SU-DHL-6 (cell line): Measurements from ENCODE around the gene DHX30.

Source experiments
- CTCF ChIP-seq: fragments of 200-600 bp; sonication (generic); IDR thresholded peaks from one replicate; pipeline ENCODE4 v1.5.1; 2017; ENCODE audit warnings: antibody characterized with exemption, mild to moderate bottlenecking, low read length, moderate library complexity; ENCODE audit not compliant: insufficient read depth, poor library complexity, severe bottlenecking
- EZH2phosphoT487 ChIP-seq: fragments of 200-600 bp; sonication (generic), shearing (Covaris generic); conservative IDR thresholded peaks from 2 replicates; pipeline ENCODE4 v1.6.1; 2018; ENCODE audit warnings: mild to moderate bottlenecking, antibody characterized with exemption, low read length, moderate library complexity, mixed read lengths

- TF ChIP-seq CTCF = no peak
- TF ChIP-seq EZH2phosphoT487 = no peak
Measured at GRCh38 chr3:47847801-47848518, 45.0 kb downstream of the DHX30 start.
